Right ventricle myocardium superior (tissue), 1 donor: Measurements from ENCODE around the gene DSE. TPM values are rescaled to one million over a fixed set of nuclear protein-coding genes. Genes with fewer than 3 reads are reported as not detected.
A peak's percentile ranks its signal among the peaks of the same experiment; 100 is the strongest.

ENCODE experiments used
- ATAC-seq: fragments of 200-7000 bp; cut with Tn5 transposase; one replicate; pipeline ENCODE4 v1.9.1; 2020; ENCODE audit warnings: mild to moderate bottlenecking; ENCODE audit not compliant: poor library complexity
- DNase-seq: peaks from one replicate; pipeline ENCODE4 v3.0.0-alpha.2; 2020
- intact Hi-C: fragments of 100-400 bp; cut with DNase I; formaldehyde crosslinking; loops from one replicate; pipeline ENCODE4 v1.11.2; 2022
- total RNA-seq: library from RNA; stranded (reverse); fragmentation: NEBNext Ultra II Directional; extraction: Animal tissue kit (Norgen Biotek cat#: 25700); gene quantifications from one replicate; pipeline ENCODE4 v1.2.1, GENCODE V29; 2021
- donor health status: DM: no; HTN: yes; CAD: no; lungs with severe emphysema.

DSE gene
- total RNA-seq, 1 donor from 2014 or later = 10.2 TPM

GRCh38 chr6:116451916-116452315, 81.2 kb downstream of the DSE start:
- no peak for DNase-seq
- no peak for ATAC-seq
- intact Hi-C loops = no loop called here

- no peak for DNase-seq
- no peak for ATAC-seq
- intact Hi-C loops = no loop called here
Observed at GRCh38 chr6:116452531-116452930, 81.8 kb downstream of the DSE start.

GRCh38 chr6:116456106-116456505, 85.4 kb downstream of the DSE start:
- ATAC-seq (no peak), DNase-seq (no peak)
- intact Hi-C loops = no loop called here

GRCh38 chr6:116456927-116457326, 86.2 kb downstream of the DSE start:
- intact Hi-C loops = no loop called here
- DNase-seq (no peak), ATAC-seq (no peak)

GRCh38 chr6:116458264-116458663, 87.5 kb downstream of the DSE start:
- DNase-seq (peak; percentile 30), ATAC-seq (no peak)
- intact Hi-C loops = no loop called here

- no peak for DNase-seq
- intact Hi-C loops = no loop called here
- ATAC-seq = no peak
Observed at GRCh38 chr6:116459927-116460326, 89.2 kb downstream of the DSE start.

- DNase-seq = no peak
- intact Hi-C loops = no loop called here
- ATAC-seq = peak; percentile 13
Observed at GRCh38 chr6:116461331-116461931, 90.7 kb downstream of the DSE start, which contains the start of gene CALHM6. Gene CALHM6, plus strand, starts transcription at chr6:116461375. Its CDS starts 555 bp downstream, at chr6:116461930.

GRCh38 chr6:116461932-116462885, 91.5 kb downstream of the DSE start:
- ATAC-seq (peak; percentile 90), DNase-seq (peak; percentile 79)
- intact Hi-C loops = no loop called here

- DNase-seq = no peak
- intact Hi-C loops = no loop called here
- no peak for ATAC-seq
Observed at GRCh38 chr6:116463301-116463700, 92.6 kb downstream of the DSE start.

- intact Hi-C loops = no loop called here
- ATAC-seq (no peak), DNase-seq (peak; percentile 33)
Observed at GRCh38 chr6:116465246-116465645, 94.5 kb downstream of the DSE start.

- intact Hi-C loops = no loop called here
- ATAC-seq (no peak), DNase-seq (no peak)
Observed at GRCh38 chr6:116467096-116467495, 96.3 kb downstream of the DSE start.

GRCh38 chr6:116467514-116467913, 96.8 kb downstream of the DSE start:
- DNase-seq (no peak), ATAC-seq (peak; percentile 28)
- intact Hi-C loops = no loop called here

- intact Hi-C loops = no loop called here
- DNase-seq (no peak), ATAC-seq (peak; percentile 85)
Observed at GRCh38 chr6:116468293-116468692, 97.5 kb downstream of the DSE start.

- ATAC-seq (no peak), DNase-seq (no peak)
- intact Hi-C loops = no loop called here
Observed at GRCh38 chr6:116471531-116471930, 100.8 kb downstream of the DSE start.

- DNase-seq (no peak), ATAC-seq (no peak)
- intact Hi-C loops = no loop called here
Observed at GRCh38 chr6:116472706-116473105, 102.0 kb downstream of the DSE start.

- DNase-seq = no peak
- no peak for ATAC-seq
- intact Hi-C loops = no loop called here
Observed at GRCh38 chr6:116475141-116475540, 104.4 kb downstream of the DSE start.

GRCh38 chr6:116476002-116476678, 105.4 kb downstream of the DSE start:
- DNase-seq = no peak
- intact Hi-C loops = no loop called here
- peak; percentile 82 for ATAC-seq

GRCh38 chr6:116482780-116483179, 112.0 kb downstream of the DSE start:
- ATAC-seq (no peak), DNase-seq (no peak)
- intact Hi-C loops = no loop called here

GRCh38 chr6:116483616-116484015, 112.9 kb downstream of the DSE start:
- no peak for ATAC-seq
- intact Hi-C loops = no loop called here
- DNase-seq = no peak
